Tibial nerve (tissue), 4 donors: ENCODE data around the gene RUNX1. TPM values are rescaled to one million over a fixed set of nuclear protein-coding genes. Genes with fewer than 3 reads are reported as not detected.
"Not testable (repeated sequence)": the region's sequence is repeated elsewhere in the genome, so short reads cannot be mapped to it uniquely, and the experiment has no call there.

Source experiments
- DNase-seq, 2 donors: peaks; one replicate each; pipeline ENCODE4 v3.0.0-alpha.2; 2019; ENCODE audit warnings: low spot score in 2 of 2
- H3K27ac ChIP-seq, 4 donors: fragments of 200-600 bp; sonication (generic) in 3 of 4; one replicate each; pipeline ENCODE4 v1.5.1; 2017 to 2019; ENCODE audit warnings: mild to moderate bottlenecking in 1 of 4
- H3K27me3 ChIP-seq, 2 donors: fragments of 200-600 bp; sonication (generic) in 1 of 2; one replicate each; pipeline versions ENCODE4 v1.5.1 to v1.6.0; 2017 to 2019
- H3K36me3 ChIP-seq, 3 donors: fragments of 200-600 bp; sonication (generic); one replicate each; pipeline ENCODE4 v1.5.1; 2018 to 2019
- H3K4me1 ChIP-seq, 4 donors: fragments of 200-600 bp; sonication (generic) in 3 of 4; one replicate each; pipeline ENCODE4 v1.5.1; 2017 to 2019
- H3K4me3 ChIP-seq, 4 donors: fragments of 200-600 bp; sonication (generic) in 3 of 4; one replicate each; pipeline ENCODE4 v1.5.1; 2017 to 2019; ENCODE audit warnings: mild to moderate bottlenecking in 1 of 4, moderate library complexity in 1 of 4
- H3K9me3 ChIP-seq, 4 donors: fragments of 200-600 bp; sonication (generic) in 3 of 4; one replicate each; pipeline ENCODE4 v1.5.1; 2017 to 2019
- CTCF ChIP-seq, 5 experiments: fragments of 200-600 bp in 3 of 5; fragments of 450-650 bp in 2 of 5; sonication (generic) in 3 of 5; IDR thresholded peaks; one replicate each; pipeline ENCODE4 v1.5.1; 2016 to 2019; ENCODE audit warnings: antibody characterized with exemption in 5 of 5, mild to moderate bottlenecking in 3 of 5, moderate library complexity in 2 of 5
- EP300 ChIP-seq, 2 donors: sonication (generic); formaldehyde crosslinking; IDR thresholded peaks; one replicate each; pipeline ENCODE4 v1.6.1; 2017; ENCODE audit warnings: antibody characterized with exemption in 2 of 2, mild to moderate bottlenecking in 1 of 2
- POLR2A ChIP-seq, 2 donors: fragments of 450-650 bp; IDR thresholded peaks; one replicate each; pipeline ENCODE4 v1.6.1; 2017; ENCODE audit warnings: antibody characterized with exemption in 2 of 2, mild to moderate bottlenecking in 2 of 2, moderate library complexity in 2 of 2
- WGBS, 2 donors: methylation state at CpG; one replicate each; pipeline ENCODE4 v1.1.5; 2018; 5-methylcytosine and 5-hydroxymethylcytosine counted together
- total RNA-seq, 4 donors: library from RNA; depleted of rRNA; stranded (reverse); fragments of >200 nt; gene quantifications; one replicate each; pipeline ENCODE4 v1.1.0, GENCODE V29; 2016

The RUNX1 gene
- total RNA-seq, 4 donors from 2014 or later: 23.6 to 36.9 (median 26.3) TPM

GRCh38 chr21:34996304-34997101 lies 52.6 kb downstream of the RUNX1 start:
- 28 to 38% methylated on average over 8 of the region's 8 CpGs for WGBS, 2 donors
- Histone ChIP-seq H3K27ac (peak overlapping the region in 2 of 4 donors; percentile 4 to 62), H3K27me3 (no peaks in the 10 kb centered on the region), H3K4me1 (peaks cover 0 to 19% (median 0%) of the 10 kb centered on the region in 4 donors), H3K4me3 (no peak overlapping the region), H3K36me3 (no peaks in the 10 kb centered on the region), H3K9me3 (no peaks in the 10 kb centered on the region)
- DNase-seq: peak in 1 of 2 donors; percentile 67
- peak in 1 of 2 donors; percentile 75 for TF ChIP-seq EP300 (IDR thresholded peaks at IDR 0.05)
- TF ChIP-seq POLR2A (IDR thresholded peaks at IDR 0.05): no peak
- no peak for TF ChIP-seq CTCF (IDR thresholded peaks at IDR 0.05)

- peak overlapping the region in 2 of 4 donors; percentile 4 to 62 for H3K27ac ChIP-seq
- H3K36me3 ChIP-seq: no peaks in the 10 kb centered on the region
- no peak overlapping the region for H3K4me3 ChIP-seq
- no peaks in the 10 kb centered on the region for H3K27me3 ChIP-seq
- peaks cover 0 to 19% (median 0%) of the 10 kb centered on the region in 4 donors for H3K4me1 ChIP-seq
- no peak for DNase-seq
- 84 to 100% methylated on average over 1 of the region's 1 CpG for WGBS, 2 donors
- TF ChIP-seq CTCF (IDR thresholded peaks at IDR 0.05): no peak
- no peak for TF ChIP-seq POLR2A (IDR thresholded peaks at IDR 0.05)
- TF ChIP-seq EP300 (IDR thresholded peaks at IDR 0.05): no peak
- H3K9me3 ChIP-seq: no peaks in the 10 kb centered on the region
These were observed 53.2 kb downstream of the RUNX1 start for GRCh38 chr21:34995979-34996303.

GRCh38 chr21:34994766-34995631 lies 54.1 kb downstream of the RUNX1 start:
- no peak overlapping the region for H3K4me3 ChIP-seq

GRCh38 chr21:34993521-34993921 lies 55.6 kb downstream of the RUNX1 start:
- not testable (repeated sequence) for H3K4me3 ChIP-seq, H3K36me3 ChIP-seq, H3K9me3 ChIP-seq, DNase-seq, H3K27ac ChIP-seq, H3K27me3 ChIP-seq
- 55 to 56% methylated on average over 3 of the region's 3 CpGs for WGBS, 2 donors
- peaks cover 0 to 19% (median 0%) of the 10 kb centered on the region in 4 donors for H3K4me1 ChIP-seq

More at GRCh38 chr21:34994766-34995631, 54.1 kb downstream of the RUNX1 start:
- TF ChIP-seq CTCF (IDR thresholded peaks at IDR 0.05) (no peak), EP300 (IDR thresholded peaks at IDR 0.05) (no peak), POLR2A (IDR thresholded peaks at IDR 0.05) (no peak)
- no peaks in the 10 kb centered on the region for H3K9me3 ChIP-seq
- no peak for DNase-seq
- 76 to 92% methylated on average over 12 of the region's 12 CpGs for WGBS, 2 donors
- H3K27me3 ChIP-seq: no peaks in the 10 kb centered on the region
- peak overlapping the region in 1 of 4 donors; percentile 9 for H3K27ac ChIP-seq
- peaks cover 0 to 19% (median 0%) of the 10 kb centered on the region in 4 donors for H3K4me1 ChIP-seq
- H3K36me3 ChIP-seq: no peaks in the 10 kb centered on the region

GRCh38 chr21:34992736-34993398 lies 56.2 kb downstream of the RUNX1 start:
- peaks cover 0 to 19% (median 0%) of the 10 kb centered on the region in 4 donors for H3K4me1 ChIP-seq
- peak; percentile 23 to 50 for DNase-seq
- no peaks in the 10 kb centered on the region for H3K9me3 ChIP-seq
- H3K27me3 ChIP-seq: no peaks in the 10 kb centered on the region
- TF ChIP-seq EP300 (IDR thresholded peaks at IDR 0.05): peak in 1 of 2 donors; percentile 25
- TF ChIP-seq POLR2A (IDR thresholded peaks at IDR 0.05): no peak
- no peaks in the 10 kb centered on the region for H3K36me3 ChIP-seq
- 70 to 92% methylated on average over 13 of the region's 13 CpGs for WGBS, 2 donors
- no peak overlapping the region for H3K4me3 ChIP-seq
- peak overlapping the region in 1 of 4 donors; percentile 29 for H3K27ac ChIP-seq
